GM18870 (cell line): ENCODE results near the gene ARHGEF17.
"Not testable (repeated sequence)": the region's sequence is repeated elsewhere in the genome, so short reads cannot be mapped to it uniquely, and the experiment has no call there.

ENCODE experiments used
- ATAC-seq: cut with Tn5 transposase; IDR thresholded peaks from one replicate; pipeline ENCODE4 v1.9.1; 2021; ENCODE audit warnings: moderate library complexity; ENCODE audit not compliant: unreplicated experiment

Gene ARHGEF17

DNA sequence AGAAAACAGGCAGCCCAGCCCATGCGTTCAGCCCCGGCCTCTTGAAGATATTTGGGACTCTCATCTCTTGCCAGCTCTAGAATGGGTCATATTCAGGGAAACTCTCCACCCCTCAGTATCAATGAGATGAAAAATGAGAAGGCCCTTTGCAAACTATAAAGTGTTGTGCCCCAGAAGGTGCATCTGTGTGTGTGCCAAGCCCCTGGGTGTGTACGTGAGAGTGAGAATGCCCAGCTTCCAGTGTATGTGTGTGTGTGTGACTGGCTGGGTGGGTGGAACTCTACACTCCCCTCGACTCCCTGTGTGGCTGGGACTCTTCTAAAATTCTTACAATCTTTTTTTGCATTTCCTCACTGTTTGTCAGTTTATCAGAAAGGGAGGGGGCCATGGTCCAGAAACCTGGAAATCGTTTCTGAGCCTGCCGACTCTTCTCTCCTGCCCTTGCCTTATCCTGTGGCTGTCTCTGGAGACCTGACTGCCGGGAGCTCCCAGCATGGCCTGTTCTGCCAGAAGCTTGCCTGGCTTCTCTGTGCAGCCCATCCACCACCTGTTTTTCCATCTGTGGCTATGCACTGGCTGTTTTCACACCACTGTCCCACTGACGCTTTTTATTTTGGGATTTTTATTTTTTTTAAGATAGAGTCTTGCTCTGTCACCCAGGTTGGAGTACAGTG lies 34.7 kb upstream of the ARHGEF17 start:
- no peak for ATAC-seq

- ATAC-seq = not testable (repeated sequence)
Measured at GRCh38 chr11:73274191-73274590, 33.9 kb upstream of the ARHGEF17 start.

- no peak for ATAC-seq
Measured at GRCh38 chr11:73274722-73275380, 33.2 kb upstream of the ARHGEF17 start.

DNA sequence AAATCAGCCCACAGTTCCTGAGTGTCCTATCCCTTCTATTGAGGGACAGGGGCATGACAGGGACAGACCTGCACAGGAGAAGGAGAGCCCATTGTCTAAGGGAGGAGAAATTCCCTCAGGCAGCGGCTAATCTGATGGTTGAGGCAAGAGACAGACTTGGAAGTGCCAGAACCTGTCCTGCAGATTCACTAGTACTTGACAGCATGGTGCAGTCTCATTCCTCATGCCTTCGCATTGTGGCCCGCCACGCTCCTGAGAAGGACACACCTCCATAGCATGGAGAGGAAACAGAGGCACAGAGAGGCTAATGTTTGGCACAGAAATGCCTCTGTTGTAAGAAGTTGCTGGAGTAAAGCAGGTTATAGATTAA lies 32.7 kb upstream of the ARHGEF17 start:
- no peak for ATAC-seq

- ATAC-seq = no peak
Measured at GRCh38 chr11:73277467-73277866, 30.6 kb upstream of the ARHGEF17 start.

- ATAC-seq = no peak
Measured at GRCh38 chr11:73280626-73281025, 27.4 kb upstream of the ARHGEF17 start.

DNA sequence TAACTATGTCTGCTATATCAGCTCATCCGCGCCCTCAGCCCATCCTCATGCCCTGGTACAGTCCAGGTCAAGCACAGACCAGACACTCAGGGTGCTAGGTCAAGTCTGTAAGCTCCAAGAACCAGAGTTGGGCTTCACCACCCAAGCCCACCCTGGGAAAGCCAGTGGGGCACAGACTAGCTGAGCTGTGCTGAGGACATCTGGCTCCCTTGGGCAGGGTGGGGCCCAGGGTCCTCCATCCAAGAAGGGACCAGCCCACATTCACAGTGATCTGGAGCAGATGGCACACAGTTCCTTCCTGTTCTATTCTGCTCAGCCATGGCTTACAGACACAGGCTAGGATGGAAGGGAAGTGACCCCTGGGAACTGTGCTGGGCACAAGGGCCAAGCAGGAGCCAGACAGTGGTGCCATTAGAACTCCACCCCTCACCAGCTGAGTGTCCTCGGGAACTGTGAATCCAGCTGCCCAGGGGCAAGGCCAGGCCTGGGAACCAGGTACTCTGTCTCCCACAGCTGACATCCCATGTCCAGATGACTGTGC lies 26.8 kb upstream of the ARHGEF17 start:
- no peak for ATAC-seq

DNA sequence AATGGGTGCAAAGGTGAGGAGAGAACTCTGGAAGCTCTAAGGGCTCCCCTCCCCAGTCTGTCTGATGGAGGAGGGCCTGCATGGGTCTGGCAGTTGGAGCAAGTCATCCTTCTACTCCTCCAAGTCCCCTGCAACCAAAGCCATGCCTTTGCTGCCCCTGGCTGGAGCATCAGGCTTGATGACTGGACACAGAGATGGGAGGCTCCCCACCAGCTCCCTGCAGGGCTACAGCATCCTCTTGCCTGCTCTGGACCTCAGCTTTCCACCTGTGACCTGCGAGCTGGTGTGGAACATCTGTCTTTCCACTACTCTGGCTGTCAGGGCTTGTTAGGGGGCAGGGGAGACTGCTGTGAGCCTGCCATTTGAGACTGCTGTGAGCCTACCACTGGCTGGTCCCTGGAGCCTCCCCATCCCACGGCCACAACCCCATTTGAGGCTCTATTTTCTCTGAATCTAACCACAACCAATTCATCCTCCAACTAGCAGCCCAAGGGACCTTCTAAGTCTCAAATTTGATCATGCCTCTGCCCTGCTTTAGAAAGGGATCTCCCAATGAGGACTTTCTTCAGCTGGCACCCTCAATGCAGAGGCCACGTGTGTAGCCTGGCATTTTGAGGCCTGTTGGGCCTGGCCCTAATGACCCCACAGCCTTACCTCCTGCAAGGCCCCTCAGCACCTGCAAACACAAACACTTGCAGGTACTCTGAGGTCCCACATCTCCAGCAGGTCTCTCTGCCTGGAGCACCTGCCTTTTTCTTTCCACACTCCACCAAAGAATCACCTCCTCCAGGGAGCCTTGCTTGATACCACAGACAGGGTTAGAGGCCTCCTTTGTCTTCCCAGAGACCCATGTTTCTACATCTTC lies 26.0 kb upstream of the ARHGEF17 start:
- no peak for ATAC-seq

DNA sequence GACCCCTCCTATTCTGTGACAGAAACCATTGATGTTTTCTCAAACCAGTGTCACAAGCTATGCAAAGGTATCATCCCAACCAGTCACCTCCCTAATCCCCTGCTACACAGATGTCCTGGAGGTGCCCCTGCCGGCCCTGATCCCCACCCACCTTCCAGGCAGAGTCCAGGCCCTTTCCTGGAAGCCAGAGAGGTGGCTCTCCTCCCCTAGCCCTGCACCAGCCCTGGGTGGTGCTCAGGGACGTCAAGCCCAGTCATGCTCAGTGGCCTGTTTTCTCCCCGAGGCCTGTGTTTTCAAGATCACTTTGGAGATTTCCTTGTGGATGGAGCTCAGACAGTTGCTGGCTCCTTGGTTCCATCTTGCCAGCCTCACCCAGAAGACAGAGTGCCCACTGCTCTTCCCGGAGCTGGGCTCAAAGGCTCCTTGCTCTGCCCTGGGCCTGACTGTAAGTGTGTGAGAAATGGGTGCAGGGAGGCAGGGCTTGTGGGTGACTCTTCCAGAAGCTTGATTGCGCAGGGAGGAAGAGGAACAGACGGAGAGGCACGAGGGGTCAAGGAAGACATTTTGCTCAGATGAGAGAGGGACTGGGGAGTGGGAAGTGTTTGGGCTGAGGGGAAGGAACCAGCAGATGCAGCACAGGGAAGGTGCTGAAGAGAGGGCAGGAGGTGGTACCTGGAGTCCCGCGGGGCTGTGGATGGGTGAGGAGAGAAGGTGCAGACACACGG lies 24.6 kb upstream of the ARHGEF17 start:
- ATAC-seq = no peak

- ATAC-seq = no peak
Measured at GRCh38 chr11:73284106-73284505, 24.0 kb upstream of the ARHGEF17 start.

- no peak for ATAC-seq
Measured at GRCh38 chr11:73285721-73286120, 22.4 kb upstream of the ARHGEF17 start.

- ATAC-seq = no peak
Measured at GRCh38 chr11:73286240-73286810, 21.8 kb upstream of the ARHGEF17 start.

- ATAC-seq = no peak
Measured at GRCh38 chr11:73287400-73288101, 20.5 kb upstream of the ARHGEF17 start.

GRCh38 chr11:73288192-73288872 lies 19.7 kb upstream of the ARHGEF17 start:
- ATAC-seq = no peak

DNA sequence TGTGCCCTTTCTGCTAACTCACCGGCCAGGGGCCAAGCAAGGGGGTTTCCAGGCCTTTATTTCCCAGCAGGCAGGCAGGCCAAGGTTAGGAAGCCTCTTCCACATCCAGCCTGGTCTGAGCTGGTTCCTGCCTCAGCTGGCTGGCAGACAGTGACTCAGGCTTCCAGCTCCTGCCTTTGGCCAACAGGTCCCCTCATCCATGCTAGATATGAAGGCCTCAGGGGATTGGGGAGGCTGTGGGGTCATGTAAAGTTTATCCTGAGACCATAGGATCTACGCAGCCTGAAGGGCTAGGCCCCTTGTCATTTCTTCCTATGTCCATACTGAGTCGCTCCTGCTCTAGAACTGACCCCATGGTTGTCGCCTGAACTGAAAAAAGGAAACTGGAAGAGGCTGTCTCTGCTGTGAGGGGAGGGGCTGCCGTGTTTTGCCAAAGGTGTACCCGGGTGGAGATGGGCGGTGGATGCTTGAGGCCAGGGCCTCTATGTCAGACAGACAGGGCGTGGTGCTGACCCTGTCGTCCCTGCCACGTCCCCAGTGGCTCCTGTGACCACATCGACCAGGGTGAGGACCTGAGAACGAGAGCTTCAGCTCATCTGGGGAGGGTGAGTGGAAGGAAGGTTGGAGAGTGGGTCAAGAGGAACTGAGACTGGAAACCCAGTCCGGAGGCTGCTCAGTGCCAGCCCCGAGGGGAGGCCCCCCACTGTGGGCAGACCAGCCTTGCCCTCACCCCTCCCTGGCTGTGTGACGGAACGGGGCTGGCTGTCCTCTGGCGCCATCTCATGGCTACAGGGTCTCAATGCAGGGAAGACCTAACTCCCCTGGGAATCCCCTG lies 19.0 kb upstream of the ARHGEF17 start:
- ATAC-seq = peak; percentile 62

DNA sequence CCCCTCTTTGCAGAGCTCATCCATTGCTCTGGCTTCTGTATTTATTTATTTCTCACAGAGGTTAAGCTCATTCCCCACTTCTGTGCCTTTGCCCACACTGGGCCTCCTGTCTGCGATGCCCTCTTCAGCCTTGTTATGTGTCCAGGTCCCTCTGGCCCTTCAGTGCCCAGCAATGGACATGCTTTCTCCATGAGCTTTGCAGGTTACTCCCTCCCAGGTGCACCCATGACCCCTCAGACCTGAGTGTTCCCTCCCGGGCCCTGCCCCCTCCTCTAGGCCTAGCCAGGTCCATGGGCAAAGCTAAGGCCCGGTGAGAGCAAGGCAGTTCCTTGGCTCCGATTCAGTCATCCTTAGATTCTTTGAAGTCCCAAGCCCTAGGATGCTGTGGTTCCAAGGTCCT lies 17.5 kb upstream of the ARHGEF17 start:
- ATAC-seq = no peak

- ATAC-seq = no peak
Measured at GRCh38 chr11:73291196-73291595, 16.9 kb upstream of the ARHGEF17 start.

GRCh38 chr11:73291781-73292524 lies 16.1 kb upstream of the ARHGEF17 start:
- no peak for ATAC-seq
